HCT116 (cell line): ENCODE results near the gene DMBT1. TPM values are rescaled to one million over a fixed set of nuclear protein-coding genes. Genes with fewer than 3 reads are reported as not detected.

ENCODE experiments used
- ATAC-seq: fragments of 200-7000 bp; cut with Tn5 transposase; 2 replicates; pipeline ENCODE4 v1.9.1; 2020; ENCODE audit warnings: mild to moderate bottlenecking, moderate library complexity
- BruUV-seq: library from RNA; stranded (reverse); fragments of 400-500 nt; replicated peaks from 2 replicates; lab custom pipeline; 2021; lab: Mats Ljungman, UMichigan
- CTCF ChIA-PET: fragments of 300-600 bp; sonication (Branson Sonifier 250); formaldehyde crosslinking; loops from one replicate; lab custom pipeline; 2021; ENCODE audit warnings: antibody characterized with exemption; lab: Charles Lee
- POLR2A ChIA-PET: fragments of 300-600, 350-600 bp; sonication (Branson Sonifier 250); formaldehyde crosslinking; loops from one replicate; lab custom pipeline; 2021; ENCODE audit warnings: antibody characterized with exemption; lab: Charles Lee
- RAD21 ChIA-PET, 2 experiments: fragments of 300-600 bp; sonication (Branson Sonifier 250); formaldehyde crosslinking; loops; one replicate each; lab custom pipeline; 2023; ENCODE audit warnings: low total read pairs in 2 of 2; ENCODE audit not compliant: uncharacterized antibody in 2 of 2, unreplicated experiment in 2 of 2, low non-redundant PET in 1 of 2; lab: Charles Lee
- DNase-seq: peaks from one replicate; pipeline ENCODE4 v3.0.0-alpha.2; 2010; ENCODE audit warnings: low read depth, low spot score
- H2AFZ ChIP-seq: fragments of 200-600 bp; shearing (Covaris generic), sonication (generic); 2 replicates; pipeline ENCODE4 v1.6.1; 2017; ENCODE audit warnings: low read depth, mixed run types, mixed read lengths, antibody characterized with exemption, low read length; ENCODE audit not compliant: poor library complexity, severe bottlenecking
- H3K27ac ChIP-seq: 2 replicates; pipeline ENCODE4 v1.5.1; 2012; ENCODE audit warnings: low read depth, low read length
- H3K27me3 ChIP-seq: fragments of 200-600 bp; sonication (generic); 2 replicates; pipeline ENCODE4 v1.6.1; 2016; ENCODE audit warnings: mixed run types, low read length, mixed read lengths; ENCODE audit not compliant: insufficient read depth
- H3K36me3 ChIP-seq, 2 experiments: fragments of 200-500 bp in 1 of 2; fragments of 200-600 bp in 1 of 2; sonication (Bioruptor generic) in 1 of 2; sonication (generic) in 1 of 2; 2 replicates each; pipeline versions ENCODE4 v1.5.1 to v1.6.1; 2014 to 2016; ENCODE audit warnings: low read length in 2 of 2, inconsistent platforms in 1 of 2, mixed read lengths in 1 of 2, mixed run types in 1 of 2; ENCODE audit not compliant: insufficient read depth in 2 of 2, control insufficient read depth in 1 of 2
- H3K4me1 ChIP-seq, 2 experiments: fragments of 200-600 bp in 1 of 2; sonication (generic) in 1 of 2; 2 replicates each; pipeline versions ENCODE4 v1.5.1 to v1.6.1; 2012 to 2017; ENCODE audit warnings: low read length in 2 of 2, inconsistent platforms in 1 of 2, mild to moderate bottlenecking in 1 of 2, mixed read lengths in 1 of 2, mixed run types in 1 of 2, moderate library complexity in 1 of 2; ENCODE audit not compliant: insufficient read depth in 2 of 2, control insufficient read depth in 1 of 2
- H3K4me2 ChIP-seq: fragments of 200-600 bp; sonication (generic); 2 replicates; pipeline ENCODE4 v1.6.1; 2017; ENCODE audit warnings: mixed run types, low read length, mixed read lengths
- H3K4me3 ChIP-seq, 2 experiments: fragments of 200-600 bp in 1 of 2; sonication (generic) in 1 of 2; replicated peaks in 1 of 2; 2 replicates each; pipeline ENCODE4 v1.5.1; 2011 to 2016; ENCODE audit warnings: low read length in 2 of 2, control low read depth in 1 of 2, low read depth in 1 of 2, mild to moderate bottlenecking in 1 of 2, mixed read lengths in 1 of 2, mixed run types in 1 of 2
- H3K79me2 ChIP-seq: fragments of 200-600 bp; sonication (generic); 2 replicates; pipeline ENCODE4 v1.6.1; 2017; ENCODE audit warnings: mild to moderate bottlenecking, mixed run types, low read length, moderate library complexity, mixed read lengths; ENCODE audit not compliant: insufficient read depth
- H3K9ac ChIP-seq: fragments of 200-600 bp; sonication (generic); 2 replicates; pipeline ENCODE4 v1.6.1; 2016; ENCODE audit warnings: low read length, mixed read lengths
- H3K9me2 ChIP-seq: fragments of 200-600 bp; sonication (generic), shearing (Covaris generic); 2 replicates; pipeline ENCODE4 v1.6.1; 2017; ENCODE audit warnings: mixed run types, mild to moderate bottlenecking, moderate library complexity; ENCODE audit not compliant: insufficient read depth
- H3K9me3 ChIP-seq, 2 experiments: fragments of 200-500 bp in 1 of 2; fragments of 200-600 bp in 1 of 2; sonication (Bioruptor generic) in 1 of 2; sonication (generic) in 1 of 2; 2 replicates each; pipeline ENCODE4 v1.6.1; 2014 to 2017; ENCODE audit warnings: low read length in 2 of 2, mixed read lengths in 2 of 2, inconsistent platforms in 1 of 2, low read depth in 1 of 2, mild to moderate bottlenecking in 1 of 2, mixed run types in 1 of 2, moderate library complexity in 1 of 2; ENCODE audit not compliant: control insufficient read depth in 1 of 2, insufficient read depth in 1 of 2
- H4K20me1 ChIP-seq: fragments of 200-600 bp; sonication (generic), shearing (Covaris generic); 2 replicates; pipeline ENCODE4 v1.6.1; 2017; ENCODE audit warnings: mixed run types, mild to moderate bottlenecking, moderate library complexity; ENCODE audit not compliant: insufficient read depth
- EZH2 ChIP-seq: fragments of 200-600 bp; sonication (generic); IDR thresholded peaks from 2 replicates; pipeline ENCODE4 v1.6.1; 2017; ENCODE audit warnings: antibody characterized with exemption, mixed run types
- FOSL1 ChIP-seq: IDR thresholded peaks from 2 replicates; pipeline ENCODE4 v1.6.1; 2012; ENCODE audit warnings: low read depth
- RAD21 ChIP-seq: IDR thresholded peaks from 2 replicates; pipeline ENCODE4 v1.6.1; 2012; ENCODE audit warnings: low read depth, mild to moderate bottlenecking
- SIN3A ChIP-seq: IDR thresholded peaks from 2 replicates; pipeline ENCODE4 v1.6.1; 2012; ENCODE audit warnings: low read depth
- TCF7L2 ChIP-seq: IDR thresholded peaks from 2 replicates; pipeline ENCODE4 v1.7.0; 2011; ENCODE audit warnings: borderline replicate concordance, inconsistent platforms; ENCODE audit not compliant: insufficient read depth, insufficient read length; ENCODE audit errors: extremely low read depth
- ZBTB33 ChIP-seq: IDR thresholded peaks from 2 replicates; pipeline ENCODE4 v1.6.1; 2011; ENCODE audit warnings: mild to moderate bottlenecking, low read length, moderate library complexity; ENCODE audit not compliant: insufficient replicate concordance; ENCODE audit errors: extremely low read depth
- intact Hi-C: fragments of 100-400 bp; cut with micrococcal nuclease; formaldehyde crosslinking; loops from 2 replicates; pipeline ENCODE4 v1.10.0; 2022
- total RNA-seq: library from RNA; stranded (reverse); gene quantifications from one replicate; pipeline ENCODE4 v1.2.1, GENCODE V29; 2021; ENCODE audit not compliant: unreplicated experiment

DMBT1 gene
- total RNA-seq, 1 experiment from 2014 or later: 0.17 TPM

- CTCF ChIA-PET: no interaction called here
- no peak overlapping the region for H3K4me3 ChIP-seq
- DNase-seq (no peak), ATAC-seq (no peak)
- H2AFZ ChIP-seq: no peak overlapping the region
- no peak overlapping the region for H3K9ac ChIP-seq
- no peaks in the 10 kb centered on the region for H3K4me1 ChIP-seq
- no peak for TF ChIP-seq ZBTB33
- no peak for TF ChIP-seq FOSL1
- TF ChIP-seq EZH2: no peak
- no peaks in the 10 kb centered on the region for H4K20me1 ChIP-seq
- H3K4me2 ChIP-seq: no peak overlapping the region
- RAD21 ChIA-PET: no interaction called here
- no TSS peak for BruUV-seq
- no peaks in the 10 kb centered on the region for H3K9me3 ChIP-seq
- POLR2A ChIA-PET: no interaction called here
- no peaks in the 10 kb centered on the region for H3K9me2 ChIP-seq
- no peaks in the 10 kb centered on the region for H3K79me2 ChIP-seq
- H3K36me3 ChIP-seq: no peaks in the 10 kb centered on the region
- H3K27ac ChIP-seq: no peak overlapping the region
- intact Hi-C loops: no loop called here
- no peaks in the 10 kb centered on the region for H3K27me3 ChIP-seq
These were observed 29.6 kb downstream of the DMBT1 start for GRCh38 chr10:122590153-122590552.

GRCh38 chr10:122591736-122592135 lies 31.2 kb downstream of the DMBT1 start:
- no peak for DNase-seq
- intact Hi-C loops: no loop called here
- POLR2A ChIA-PET: no interaction called here
- Histone ChIP-seq H4K20me1 (no peaks in the 10 kb centered on the region), H3K4me2 (no peak overlapping the region), H3K36me3 (no peaks in the 10 kb centered on the region), H3K79me2 (no peaks in the 10 kb centered on the region), H3K9me3 (no peaks in the 10 kb centered on the region), H2AFZ (no peak overlapping the region), H3K4me1 (no peaks in the 10 kb centered on the region), H3K9me2 (no peaks in the 10 kb centered on the region), H3K27me3 (no peaks in the 10 kb centered on the region), H3K27ac (no peak overlapping the region), H3K4me3 (no peak overlapping the region)
- ATAC-seq: no peak
- RAD21 ChIA-PET: no interaction called here
- CTCF ChIA-PET: no interaction called here
- no peak for TF ChIP-seq EZH2
- TF ChIP-seq RAD21: no peak
- no peak for TF ChIP-seq TCF7L2
- no peak for TF ChIP-seq SIN3A
- TF ChIP-seq, all 23 proteins: peak for 0
- no peak overlapping the region for H3K9ac ChIP-seq
- no TSS peak for BruUV-seq
